Karpas-422 (cell line): ENCODE results near the gene TMEM163. TPM values are rescaled to one million over a fixed set of nuclear protein-coding genes. Genes with fewer than 3 reads are reported as not detected.

Experiments used
- DNase-seq: peaks from one replicate; pipeline ENCODE4 v3.0.0-alpha.2; 2015
- H2AFZ ChIP-seq: fragments of 200-600 bp; sonication (generic); 2 replicates; pipeline ENCODE4 v1.6.1; 2014; ENCODE audit warnings: antibody characterized with exemption, low read length, mixed read lengths
- H3K27ac ChIP-seq: fragments of 200-600 bp; sonication (generic); 2 replicates; pipeline ENCODE4 v1.5.1; 2014; ENCODE audit warnings: mild to moderate bottlenecking, low read length, moderate library complexity
- H3K27me3 ChIP-seq: fragments of 200-600 bp; sonication (generic); 2 replicates; pipeline ENCODE4 v1.6.1; 2014; ENCODE audit warnings: low read length, mixed read lengths
- H3K36me3 ChIP-seq: fragments of 200-600 bp; sonication (generic); 2 replicates; pipeline ENCODE4 v1.6.1; 2014; ENCODE audit warnings: low read length, mixed read lengths; ENCODE audit not compliant: insufficient read depth
- H3K4me1 ChIP-seq: fragments of 200-600 bp; sonication (generic); 2 replicates; pipeline ENCODE4 v1.6.1; 2014; ENCODE audit warnings: mild to moderate bottlenecking, low read length, mixed read lengths
- H3K4me2 ChIP-seq: fragments of 200-600 bp; sonication (generic); 2 replicates; pipeline ENCODE4 v1.6.1; 2014; ENCODE audit warnings: low read length, low read depth, mild to moderate bottlenecking; ENCODE audit not compliant: poor library complexity, severe bottlenecking
- H3K4me3 ChIP-seq: fragments of 200-600 bp; sonication (generic); 2 replicates; pipeline ENCODE4 v1.5.1; 2014; ENCODE audit warnings: mild to moderate bottlenecking, antibody characterized with exemption, low read length, mixed read lengths
- H3K79me2 ChIP-seq: fragments of 200-600 bp; sonication (generic); 2 replicates; pipeline ENCODE4 v1.6.1; 2014; ENCODE audit warnings: mild to moderate bottlenecking, low read length, mixed read lengths
- H3K9ac ChIP-seq: fragments of 200-600 bp; sonication (generic); 2 replicates; pipeline ENCODE4 v1.6.0; 2014; ENCODE audit warnings: low read length
- H3K9me2 ChIP-seq: fragments of 200-600 bp; sonication (generic), shearing (Covaris generic); replicated peaks from 2 replicates; pipeline ENCODE4 v1.6.0; 2014; ENCODE audit warnings: mild to moderate bottlenecking, low read length, moderate library complexity; ENCODE audit not compliant: insufficient read depth
- H3K9me3 ChIP-seq: fragments of 300-700, 200-600 bp; sonication (generic); 2 replicates; pipeline ENCODE4 v1.6.1; 2014; ENCODE audit warnings: low read length, mixed read lengths
- H4K20me1 ChIP-seq: fragments of 200-600 bp; sonication (generic); 2 replicates; pipeline ENCODE4 v1.6.1; 2014; ENCODE audit warnings: mild to moderate bottlenecking, antibody characterized with exemption, low read length, low read depth; ENCODE audit not compliant: insufficient read depth
- total RNA-seq: library from RNA; depleted of rRNA; stranded (reverse); fragments of >200 nt; shearing (Covaris generic); gene quantifications from 2 replicates; pipeline ENCODE4 v1.2.3, GENCODE V29; 2014; ENCODE audit warnings: low replicate concordance

TMEM163 gene
- total RNA-seq, 1 experiment from 2014 or later, result 4.7 TPM

DNA sequence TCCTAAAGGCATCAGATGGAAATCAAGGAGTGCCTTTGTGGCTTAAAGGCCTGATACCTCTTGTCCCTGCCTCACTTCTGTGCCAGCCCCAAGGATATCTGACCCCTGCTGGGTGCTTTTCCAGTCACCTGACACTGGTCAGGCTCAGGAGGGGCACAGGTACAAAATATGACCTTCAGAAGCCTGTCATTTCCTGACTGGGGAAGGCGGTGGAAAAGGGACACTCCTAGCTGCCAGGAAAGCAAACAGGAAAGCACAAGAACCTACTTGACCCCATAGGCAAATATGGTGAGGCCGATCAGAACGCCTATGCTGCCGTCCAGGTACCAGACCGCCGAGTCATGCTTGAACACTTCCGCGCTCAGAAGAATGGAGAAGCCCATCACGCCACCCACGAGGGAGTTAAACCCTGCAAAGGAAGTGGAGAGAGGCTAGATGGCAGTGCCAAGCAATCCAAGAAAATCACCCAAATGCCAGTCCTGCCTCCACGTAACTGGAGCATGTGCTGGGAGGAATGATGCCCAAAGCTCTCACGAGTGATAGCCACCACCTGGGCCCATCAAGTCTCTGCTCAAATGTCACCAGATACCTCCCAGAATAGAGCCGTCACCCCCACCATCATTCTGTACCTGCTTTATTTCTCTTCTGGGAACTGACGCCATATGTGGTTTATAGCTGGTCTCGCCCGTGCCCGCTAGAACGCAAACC, 260.9 kb downstream of the TMEM163 start:
- Histone ChIP-seq H3K9ac (no peak overlapping the region), H3K27me3 (no peaks in the 10 kb centered on the region), H4K20me1 (peaks cover 6% of the 10 kb centered on the region; the same call in 1 of the 2 replicates), H3K4me1 (no peaks in the 10 kb centered on the region; the same call in 1 of the 2 replicates), H3K79me2 (no peaks in the 10 kb centered on the region), H3K4me2 (no peak overlapping the region), H3K9me2 (no peaks in the 10 kb centered on the region), H3K27ac (no peak overlapping the region), H2AFZ (no peak overlapping the region), H3K4me3 (no peak overlapping the region), H3K9me3 (no peaks in the 10 kb centered on the region), H3K36me3 (no peaks in the 10 kb centered on the region)
- no peak for DNase-seq

DNA sequence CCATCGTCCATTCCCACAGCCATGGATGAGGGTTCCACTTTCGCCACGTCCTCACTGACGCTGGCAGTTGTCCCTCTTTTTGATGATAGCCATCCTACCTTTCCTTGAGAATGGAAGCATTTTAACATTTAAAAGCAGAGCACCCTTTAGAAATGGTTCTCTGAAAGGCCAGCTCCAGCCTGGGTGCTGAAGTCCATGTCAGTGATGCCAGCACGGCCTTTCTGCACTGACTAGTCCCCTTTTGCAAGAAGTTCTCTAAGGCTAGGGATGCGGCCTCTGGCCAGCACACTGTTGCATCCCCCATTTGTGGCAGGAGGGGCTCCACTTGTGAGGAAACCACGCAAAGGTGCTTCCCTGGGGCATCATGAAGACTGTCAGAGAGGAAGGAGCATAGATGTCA, 261.4 kb downstream of the TMEM163 start:
- Histone ChIP-seq H3K27ac (no peak overlapping the region), H3K9ac (no peak overlapping the region), H3K27me3 (no peaks in the 10 kb centered on the region), H3K4me1 (no peaks in the 10 kb centered on the region; the same call in 1 of the 2 replicates), H4K20me1 (peaks cover 6% of the 10 kb centered on the region; the same call in 1 of the 2 replicates), H3K9me3 (no peaks in the 10 kb centered on the region), H3K36me3 (no peaks in the 10 kb centered on the region), H2AFZ (no peak overlapping the region), H3K79me2 (no peaks in the 10 kb centered on the region), H3K4me2 (no peak overlapping the region), H3K4me3 (no peak overlapping the region), H3K9me2 (no peaks in the 10 kb centered on the region)
- no peak for DNase-seq

DNA sequence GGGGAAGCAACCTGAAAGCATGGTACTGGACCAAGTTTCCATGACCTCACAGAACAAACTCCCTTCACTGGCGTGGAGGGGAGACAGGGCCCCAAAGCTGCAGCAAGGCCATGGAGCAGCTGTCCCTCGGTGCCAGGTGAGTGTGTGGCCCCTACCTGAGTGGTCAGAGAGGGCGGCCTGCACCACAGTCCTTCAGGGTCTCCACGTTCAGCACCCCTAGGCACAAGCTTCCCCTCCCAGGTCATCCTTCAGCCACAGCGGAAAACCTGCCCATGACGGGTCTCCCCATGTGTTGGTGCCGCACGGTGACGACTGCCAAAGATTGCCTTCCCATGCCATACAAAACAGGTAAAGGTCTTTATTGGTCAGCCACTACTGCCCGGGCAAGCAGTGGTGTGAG, 263.4 kb downstream of the TMEM163 start:
- Histone ChIP-seq H3K4me3 (no peak overlapping the region), H3K9me2 (no peaks in the 10 kb centered on the region), H3K4me1 (no peaks in the 10 kb centered on the region), H3K9me3 (no peaks in the 10 kb centered on the region), H3K79me2 (no peaks in the 10 kb centered on the region), H2AFZ (no peak overlapping the region), H3K36me3 (no peaks in the 10 kb centered on the region), H4K20me1 (0 out of 2 replicates have a peak, but pooled peaks cover 4% of the 10 kb centered on the region), H3K27ac (no peak overlapping the region), H3K4me2 (no peak overlapping the region), H3K27me3 (no peaks in the 10 kb centered on the region), H3K9ac (no peak overlapping the region)
- DNase-seq, result no peak

DNA sequence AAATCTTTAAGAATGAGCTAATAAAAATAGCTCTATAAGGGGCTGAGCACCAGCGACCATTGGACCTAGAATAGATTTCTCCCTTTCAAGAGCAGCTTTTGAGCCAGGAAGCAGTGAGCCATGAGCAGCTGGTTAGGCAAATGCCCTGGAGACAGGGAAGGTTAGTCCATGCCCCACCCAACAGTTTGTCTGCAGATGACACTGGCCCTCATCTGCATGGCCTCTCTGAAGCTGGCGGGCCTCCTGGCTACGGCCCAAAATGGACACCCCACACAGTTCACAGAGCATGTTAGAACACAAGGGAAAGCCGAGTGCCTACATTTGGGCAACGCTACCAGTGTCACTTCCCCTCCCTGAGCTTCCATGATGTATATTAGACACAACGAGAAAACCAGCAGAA, 263.9 kb downstream of the TMEM163 start:
- Histone ChIP-seq H3K9me3 (no peaks in the 10 kb centered on the region), H3K9me2 (no peaks in the 10 kb centered on the region), H3K27ac (no peak overlapping the region), H3K27me3 (no peaks in the 10 kb centered on the region), H3K4me1 (no peaks in the 10 kb centered on the region), H3K79me2 (no peaks in the 10 kb centered on the region), H3K4me2 (no peak overlapping the region), H4K20me1 (0 out of 2 replicates have a peak, but pooled peaks cover 4% of the 10 kb centered on the region), H3K4me3 (no peak overlapping the region), H3K9ac (no peak overlapping the region), H2AFZ (no peak overlapping the region), H3K36me3 (no peaks in the 10 kb centered on the region)
- no peak for DNase-seq

DNA sequence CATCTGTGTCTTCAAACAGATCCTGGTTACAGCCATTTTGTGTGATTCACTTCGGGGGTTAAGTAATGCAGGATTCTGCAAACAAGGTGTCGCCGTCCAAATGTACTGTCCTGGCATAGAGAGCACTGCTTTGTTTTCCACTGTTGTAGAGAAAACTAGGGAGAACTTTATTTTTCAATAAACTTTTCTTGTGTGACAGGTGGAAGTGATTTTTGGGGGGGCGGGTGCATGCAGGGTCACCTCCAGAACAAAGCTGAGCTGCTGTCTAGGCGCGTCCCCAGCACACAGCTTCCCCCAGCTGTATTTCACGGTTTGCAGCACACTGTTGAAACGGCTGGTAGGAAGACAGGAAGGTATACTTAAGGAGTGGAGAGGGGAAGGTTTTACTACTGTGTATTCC, 264.4 kb downstream of the TMEM163 start:
- Histone ChIP-seq H3K36me3 (no peaks in the 10 kb centered on the region), H3K9me3 (no peaks in the 10 kb centered on the region), H3K9ac (no peak overlapping the region)

DNA sequence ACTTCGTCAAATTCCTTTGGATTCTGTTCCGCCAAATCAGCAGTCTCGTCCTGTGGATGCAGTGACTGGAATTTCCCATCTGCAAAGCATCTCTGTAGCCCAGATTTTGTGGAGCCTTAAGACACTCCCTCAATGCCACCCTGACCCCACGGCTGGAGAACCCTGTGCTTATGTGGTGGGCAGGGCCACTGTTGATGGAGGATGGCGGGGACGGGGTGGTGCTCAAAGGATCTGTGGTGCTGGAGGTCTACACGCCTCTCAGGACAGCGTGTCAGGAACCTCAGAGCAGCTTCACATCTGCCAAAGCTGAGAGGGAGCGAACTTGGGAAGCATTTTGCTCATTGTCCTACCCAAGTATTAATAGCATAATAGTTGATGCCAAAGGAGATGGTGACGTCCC, 264.8 kb downstream of the TMEM163 start:
- Histone ChIP-seq H2AFZ (no peak overlapping the region), H3K9me3 (no peaks in the 10 kb centered on the region), H3K79me2 (no peaks in the 10 kb centered on the region), H4K20me1 (0 out of 2 replicates have a peak, but pooled peaks cover 4% of the 10 kb centered on the region), H3K27ac (no peak overlapping the region), H3K27me3 (no peaks in the 10 kb centered on the region), H3K4me1 (no peaks in the 10 kb centered on the region), H3K4me2 (no peak overlapping the region), H3K9ac (no peak overlapping the region), H3K9me2 (no peaks in the 10 kb centered on the region), H3K4me3 (no peak overlapping the region), H3K36me3 (no peaks in the 10 kb centered on the region)
- DNase-seq, result no peak

More for the DNA sequence above, 264.4 kb downstream of the TMEM163 start:
- Histone ChIP-seq H3K4me1 (no peaks in the 10 kb centered on the region), H4K20me1 (0 out of 2 replicates have a peak, but pooled peaks cover 4% of the 10 kb centered on the region), H3K27ac (no peak overlapping the region), H3K9me2 (no peaks in the 10 kb centered on the region), H3K79me2 (no peaks in the 10 kb centered on the region), H2AFZ (no peak overlapping the region), H3K4me2 (no peak overlapping the region), H3K27me3 (no peaks in the 10 kb centered on the region), H3K4me3 (no peak overlapping the region)
- DNase-seq, result no peak

DNA sequence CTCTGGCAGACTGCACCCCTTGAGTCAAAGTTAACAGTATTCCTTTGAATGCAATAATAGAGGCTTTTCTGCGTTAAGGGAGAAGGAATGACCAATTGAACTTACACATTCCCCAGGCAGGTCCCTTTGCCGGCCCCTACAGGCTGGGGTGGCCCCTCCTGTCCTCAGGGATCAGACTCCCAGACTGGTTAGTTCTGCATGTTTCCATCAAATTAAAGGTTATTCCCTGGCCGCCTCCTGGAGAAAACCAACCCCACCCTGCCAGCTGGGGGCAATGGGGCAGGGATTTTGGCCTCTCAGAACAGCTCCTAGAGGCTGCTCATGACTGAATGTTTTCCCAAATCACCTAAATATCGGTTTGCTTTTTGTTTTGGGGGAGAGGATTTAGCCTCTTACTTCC, 265.3 kb downstream of the TMEM163 start:
- Histone ChIP-seq H4K20me1 (0 out of 2 replicates have a peak, but pooled peaks cover 4% of the 10 kb centered on the region), H3K9me3 (no peaks in the 10 kb centered on the region), H3K4me2 (no peak overlapping the region), H3K4me3 (no peak overlapping the region), H3K9ac (no peak overlapping the region), H2AFZ (no peak overlapping the region), H3K36me3 (no peaks in the 10 kb centered on the region), H3K27me3 (no peaks in the 10 kb centered on the region), H3K79me2 (no peaks in the 10 kb centered on the region), H3K27ac (no peak overlapping the region), H3K4me1 (no peaks in the 10 kb centered on the region), H3K9me2 (no peaks in the 10 kb centered on the region)
- no peak for DNase-seq

DNA sequence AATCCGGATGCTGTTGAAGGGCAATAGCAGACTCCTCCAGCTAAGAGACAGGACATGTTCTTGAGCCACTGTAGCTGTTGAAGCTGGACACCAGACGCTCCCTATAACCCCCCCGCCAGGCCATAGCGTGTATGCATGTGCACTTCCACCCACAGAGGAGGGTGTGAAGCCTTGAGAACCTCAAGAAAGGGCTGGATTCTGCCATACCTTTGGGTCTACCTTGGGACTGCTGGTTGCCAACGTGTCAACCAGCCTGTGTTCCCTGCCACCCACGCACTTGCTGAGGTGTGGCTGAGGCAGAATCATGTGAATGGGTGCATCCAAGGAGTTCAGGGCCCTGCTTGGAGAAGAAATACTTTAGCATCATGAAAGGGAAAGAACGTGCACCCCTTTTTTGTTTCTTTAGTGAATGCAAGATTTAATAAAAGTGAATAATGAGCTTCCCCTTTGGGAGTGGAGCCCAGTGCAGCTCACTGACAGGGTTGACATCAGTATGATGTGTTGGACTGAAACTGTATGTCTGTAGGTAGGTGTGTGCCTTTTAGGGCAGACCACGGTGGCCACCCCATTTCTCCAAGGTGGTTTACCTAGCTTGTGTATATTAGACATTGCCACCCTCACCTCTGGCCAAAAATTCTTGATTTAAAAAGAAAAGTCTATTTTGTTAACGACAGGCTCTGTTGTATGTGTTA, 266.6 kb downstream of the TMEM163 start:
- Histone ChIP-seq H3K9ac (no peak overlapping the region), H3K36me3 (no peaks in the 10 kb centered on the region), H3K9me2 (no peaks in the 10 kb centered on the region), H2AFZ (no peak overlapping the region), H3K4me2 (no peak overlapping the region), H3K4me3 (no peak overlapping the region), H3K9me3 (no peaks in the 10 kb centered on the region), H3K4me1 (no peaks in the 10 kb centered on the region), H4K20me1 (0 out of 2 replicates have a peak, but pooled peaks cover 4% of the 10 kb centered on the region), H3K27ac (no peak overlapping the region), H3K27me3 (no peaks in the 10 kb centered on the region), H3K79me2 (no peaks in the 10 kb centered on the region)
- DNase-seq, result no peak
